ENCODE measurements around the gene LRRC3C.

The LRRC3C gene

DNA sequence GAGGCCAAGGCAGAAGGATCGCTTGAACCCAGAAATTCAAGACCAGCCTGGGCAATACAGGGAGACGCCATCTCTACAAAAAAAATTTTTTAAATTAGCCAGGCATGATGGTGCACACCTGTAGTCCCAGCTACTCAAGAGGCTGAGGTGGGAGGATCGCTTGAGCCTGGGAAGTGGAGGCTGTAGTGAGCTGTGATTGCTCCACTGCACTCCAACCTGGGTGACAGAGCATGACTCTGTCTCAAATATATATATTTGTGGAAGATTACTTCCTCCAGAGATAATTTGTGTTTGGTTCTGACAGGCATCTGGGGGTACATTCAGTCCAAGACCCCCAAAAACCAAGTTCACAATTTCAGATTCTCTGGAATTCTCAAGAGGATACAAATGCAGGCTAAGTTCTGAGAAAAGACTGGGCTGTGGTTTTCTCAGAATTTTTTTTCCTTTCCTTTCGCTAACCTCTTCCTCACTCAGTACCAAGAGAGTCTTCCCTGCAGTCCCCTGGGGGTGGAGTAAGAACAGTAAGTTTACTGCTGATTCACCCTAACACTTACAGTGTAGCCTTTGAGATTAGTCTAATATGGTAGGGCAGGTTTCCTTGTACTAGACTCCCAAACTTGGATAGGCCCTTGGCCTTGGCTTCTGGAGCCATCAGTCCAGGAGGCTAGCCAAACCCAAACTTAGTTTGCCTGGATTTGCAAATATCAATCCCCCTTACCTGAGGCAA, 24.2 kb upstream of the LRRC3C start:
- Histone ChIP-seq H3K4me3 (replicated peaks; ENCODE audit: insufficient read depth, low read length) (no peak overlapping the region), H3K27ac (replicated peaks) (no peak overlapping the region), H3K27me3 (ENCODE audit: insufficient read depth, poor library complexity, severe bottlenecking) (no peaks in the 10 kb centered on the region)
- TF ChIP-seq, protein P1, sequence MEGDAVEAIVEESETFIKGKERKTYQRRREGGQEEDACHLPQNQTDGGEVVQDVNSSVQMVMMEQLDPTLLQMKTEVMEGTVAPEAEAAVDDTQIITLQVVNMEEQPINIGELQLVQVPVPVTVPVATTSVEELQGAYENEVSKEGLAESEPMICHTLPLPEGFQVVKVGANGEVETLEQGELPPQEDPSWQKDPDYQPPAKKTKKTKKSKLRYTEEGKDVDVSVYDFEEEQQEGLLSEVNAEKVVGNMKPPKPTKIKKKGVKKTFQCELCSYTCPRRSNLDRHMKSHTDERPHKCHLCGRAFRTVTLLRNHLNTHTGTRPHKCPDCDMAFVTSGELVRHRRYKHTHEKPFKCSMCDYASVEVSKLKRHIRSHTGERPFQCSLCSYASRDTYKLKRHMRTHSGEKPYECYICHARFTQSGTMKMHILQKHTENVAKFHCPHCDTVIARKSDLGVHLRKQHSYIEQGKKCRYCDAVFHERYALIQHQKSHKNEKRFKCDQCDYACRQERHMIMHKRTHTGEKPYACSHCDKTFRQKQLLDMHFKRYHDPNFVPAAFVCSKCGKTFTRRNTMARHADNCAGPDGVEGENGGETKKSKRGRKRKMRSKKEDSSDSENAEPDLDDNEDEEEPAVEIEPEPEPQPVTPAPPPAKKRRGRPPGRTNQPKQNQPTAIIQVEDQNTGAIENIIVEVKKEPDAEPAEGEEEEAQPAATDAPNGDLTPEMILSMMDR (IDR thresholded peaks at IDR 0.05; ENCODE audit: insufficient read depth, low read length): no peak
- no peak for TF ChIP-seq POLR2AphosphoS5 (IDR thresholded peaks at IDR 0.05; ENCODE audit: low read depth)
- no peak for TF ChIP-seq SPI1 (IDR thresholded peaks at IDR 0.05; ENCODE audit: borderline replicate concordance, low read depth)
- DNase-seq (ENCODE audit: low read depth in 1 of 2, low spot score in 1 of 2): peak in 1 of 2 experiments; percentile 43

DNA sequence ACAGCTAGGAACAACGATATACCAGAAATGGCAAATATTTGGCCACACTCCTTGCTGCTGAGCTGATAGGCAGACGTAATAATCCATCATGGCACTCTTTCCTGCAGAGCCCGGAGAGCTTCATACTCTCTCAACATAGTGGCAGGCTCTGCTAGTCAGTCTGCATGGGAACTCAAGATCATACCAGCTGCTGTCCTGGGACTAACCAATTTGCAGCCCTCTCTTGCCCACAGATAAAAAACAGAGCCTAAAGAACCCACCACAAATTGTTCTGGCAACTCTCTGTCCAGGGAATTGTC, 22.6 kb upstream of the LRRC3C start:
- no peak overlapping the region for H3K27ac ChIP-seq (replicated peaks)
- H3K27me3 ChIP-seq (ENCODE audit: insufficient read depth, poor library complexity, severe bottlenecking): no peaks in the 10 kb centered on the region
- H3K4me3 ChIP-seq (replicated peaks; ENCODE audit: insufficient read depth, low read length): no peak overlapping the region
- TF ChIP-seq SPI1 (IDR thresholded peaks at IDR 0.05; ENCODE audit: borderline replicate concordance, low read depth) (no peak), GABPA (IDR thresholded peaks at IDR 0.05; ENCODE audit: low read depth) (no peak), POLR2AphosphoS5 (IDR thresholded peaks at IDR 0.05; ENCODE audit: low read depth) (no peak)
- TF ChIP-seq, protein P2, sequence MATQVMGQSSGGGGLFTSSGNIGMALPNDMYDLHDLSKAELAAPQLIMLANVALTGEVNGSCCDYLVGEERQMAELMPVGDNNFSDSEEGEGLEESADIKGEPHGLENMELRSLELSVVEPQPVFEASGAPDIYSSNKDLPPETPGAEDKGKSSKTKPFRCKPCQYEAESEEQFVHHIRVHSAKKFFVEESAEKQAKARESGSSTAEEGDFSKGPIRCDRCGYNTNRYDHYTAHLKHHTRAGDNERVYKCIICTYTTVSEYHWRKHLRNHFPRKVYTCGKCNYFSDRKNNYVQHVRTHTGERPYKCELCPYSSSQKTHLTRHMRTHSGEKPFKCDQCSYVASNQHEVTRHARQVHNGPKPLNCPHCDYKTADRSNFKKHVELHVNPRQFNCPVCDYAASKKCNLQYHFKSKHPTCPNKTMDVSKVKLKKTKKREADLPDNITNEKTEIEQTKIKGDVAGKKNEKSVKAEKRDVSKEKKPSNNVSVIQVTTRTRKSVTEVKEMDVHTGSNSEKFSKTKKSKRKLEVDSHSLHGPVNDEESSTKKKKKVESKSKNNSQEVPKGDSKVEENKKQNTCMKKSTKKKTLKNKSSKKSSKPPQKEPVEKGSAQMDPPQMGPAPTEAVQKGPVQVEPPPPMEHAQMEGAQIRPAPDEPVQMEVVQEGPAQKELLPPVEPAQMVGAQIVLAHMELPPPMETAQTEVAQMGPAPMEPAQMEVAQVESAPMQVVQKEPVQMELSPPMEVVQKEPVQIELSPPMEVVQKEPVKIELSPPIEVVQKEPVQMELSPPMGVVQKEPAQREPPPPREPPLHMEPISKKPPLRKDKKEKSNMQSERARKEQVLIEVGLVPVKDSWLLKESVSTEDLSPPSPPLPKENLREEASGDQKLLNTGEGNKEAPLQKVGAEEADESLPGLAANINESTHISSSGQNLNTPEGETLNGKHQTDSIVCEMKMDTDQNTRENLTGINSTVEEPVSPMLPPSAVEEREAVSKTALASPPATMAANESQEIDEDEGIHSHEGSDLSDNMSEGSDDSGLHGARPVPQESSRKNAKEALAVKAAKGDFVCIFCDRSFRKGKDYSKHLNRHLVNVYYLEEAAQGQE (IDR thresholded peaks at IDR 0.05; ENCODE audit: insufficient replicate concordance, low read depth): no peak
- TF ChIP-seq, protein P1 (IDR thresholded peaks at IDR 0.05; ENCODE audit: insufficient read depth, low read length): no peak
- no peak for DNase-seq (ENCODE audit: low read depth in 1 of 2, low spot score in 1 of 2)

DNA sequence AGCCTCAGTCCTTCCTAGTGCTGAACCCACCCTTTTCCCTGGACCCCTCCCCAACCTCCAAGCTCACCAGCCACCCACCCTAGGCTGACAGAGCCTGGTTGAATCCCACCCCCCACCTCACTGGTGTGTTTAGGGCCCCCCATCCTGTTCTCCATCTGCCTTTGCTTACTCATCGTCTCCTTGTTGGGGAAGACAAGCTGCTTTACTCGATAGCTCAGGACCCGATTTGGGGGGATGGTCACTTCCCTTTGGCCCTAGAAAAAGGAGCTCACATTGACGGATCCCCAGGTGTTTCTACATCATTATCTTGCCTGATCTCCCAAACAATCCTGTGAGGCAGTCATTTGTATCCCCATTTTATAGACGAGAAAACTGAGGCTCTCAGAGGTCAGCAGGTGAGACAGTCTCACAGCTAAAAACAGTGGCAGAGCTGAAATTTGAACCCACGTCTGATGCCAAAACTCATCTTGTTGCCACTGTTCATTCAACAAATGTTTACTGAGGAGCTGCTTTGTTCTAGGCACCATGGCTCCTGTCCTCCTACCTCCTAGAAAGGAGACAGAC, 18.7 kb upstream of the LRRC3C start:
- H3K4me3 ChIP-seq (replicated peaks; ENCODE audit: insufficient read depth, low read length): no peak overlapping the region
- TF ChIP-seq SPI1 (IDR thresholded peaks at IDR 0.05; ENCODE audit: borderline replicate concordance, low read depth): no peak
- TF ChIP-seq, protein P2 (IDR thresholded peaks at IDR 0.05; ENCODE audit: insufficient replicate concordance, low read depth): no peak
- TF ChIP-seq, protein P1 (IDR thresholded peaks at IDR 0.05; ENCODE audit: insufficient read depth, low read length): no peak
- TF ChIP-seq GABPA (IDR thresholded peaks at IDR 0.05; ENCODE audit: low read depth): no peak
- TF ChIP-seq POLR2AphosphoS5 (IDR thresholded peaks at IDR 0.05; ENCODE audit: low read depth): no peak
- H3K27ac ChIP-seq (replicated peaks): no peak overlapping the region
- no peaks in the 10 kb centered on the region for H3K27me3 ChIP-seq (ENCODE audit: insufficient read depth, poor library complexity, severe bottlenecking)
- no peak for DNase-seq (ENCODE audit: low read depth in 1 of 2, low spot score in 1 of 2)

Measured in HL-60 (cell line).